Measurements from ENCODE around the gene FGD4.

FGD4 gene

GRCh38 chr12:32612658-32613614 lies 213.6 kb downstream of the FGD4 start:
- H3K4me3 ChIP-seq (ENCODE audit: low read length): no peak overlapping the region
- DNase-seq (ENCODE audit: low read depth, low spot score): no peak

DNA sequence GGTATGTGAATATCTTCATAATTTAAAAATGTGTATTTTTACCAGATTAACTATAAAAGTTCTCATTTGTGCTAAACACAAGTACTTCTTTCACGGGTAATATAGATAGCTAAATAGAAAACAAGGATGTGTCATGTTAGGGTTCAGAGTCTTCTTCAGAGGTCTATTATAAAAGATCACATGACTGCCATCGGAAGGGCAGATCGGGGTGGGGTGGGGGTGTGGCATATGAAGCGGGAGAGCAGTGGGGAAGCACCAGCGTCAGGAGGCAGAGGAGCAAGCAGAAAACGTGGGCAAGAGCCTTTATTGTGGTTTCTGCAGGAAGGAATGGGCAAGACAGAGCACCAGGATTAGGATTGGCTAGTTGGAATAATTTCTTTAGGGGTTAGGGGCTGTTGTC lies 216.1 kb downstream of the FGD4 start:
- no peak for DNase-seq (ENCODE audit: low read depth, low spot score)
- no peak overlapping the region for H3K4me3 ChIP-seq (ENCODE audit: low read length)

DNA sequence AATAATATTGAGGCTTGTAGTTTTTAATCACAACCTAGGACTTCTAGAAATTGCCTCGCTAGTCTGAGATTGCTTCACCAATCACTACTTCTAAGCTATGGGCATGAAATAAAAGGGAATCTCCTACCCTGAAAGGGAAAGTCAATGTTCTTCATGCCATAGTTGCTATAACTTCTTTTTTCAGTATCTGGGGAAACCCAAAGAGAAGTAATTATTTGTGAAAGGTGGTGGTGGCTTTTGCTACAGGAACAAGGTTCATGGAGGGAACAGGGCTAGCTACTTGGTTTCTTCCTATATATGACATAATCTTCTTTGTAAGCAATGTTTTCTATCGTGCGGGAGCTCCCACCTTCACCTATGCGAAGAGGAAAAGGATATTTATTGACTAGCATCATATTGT lies 218.2 kb downstream of the FGD4 start:
- no peak for DNase-seq (ENCODE audit: low read depth, low spot score)
- no peak overlapping the region for H3K4me3 ChIP-seq (ENCODE audit: low read length)

- no peak overlapping the region for H3K4me3 ChIP-seq (ENCODE audit: low read length)
- no peak for DNase-seq (ENCODE audit: low read depth, low spot score)
These were observed 218.8 kb downstream of the FGD4 start for GRCh38 chr12:32618115-32618514.

DNA sequence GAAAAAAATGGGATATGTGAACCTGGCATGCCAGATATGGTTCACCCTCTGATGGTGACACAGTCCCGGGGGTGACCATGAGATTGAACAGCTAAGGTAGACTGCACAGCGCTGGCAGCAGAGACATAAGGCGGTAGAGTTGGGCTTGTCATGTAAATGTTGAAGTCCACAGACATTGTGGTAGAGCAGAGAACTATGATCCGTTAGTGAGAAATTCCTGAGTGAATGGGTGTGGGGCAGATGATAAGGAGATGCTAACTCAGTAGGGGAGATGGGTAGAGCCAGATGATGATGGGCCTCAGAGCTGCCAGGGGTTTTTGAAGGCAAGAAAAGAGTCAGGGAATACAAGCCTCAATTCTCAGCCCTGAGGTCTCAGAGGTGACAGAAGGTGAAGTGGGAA lies 228.6 kb downstream of the FGD4 start:
- no peak overlapping the region for H3K4me3 ChIP-seq (ENCODE audit: low read length)
- no peak for DNase-seq (ENCODE audit: low read depth, low spot score)

GRCh38 chr12:32641287-32641901 lies 242.0 kb downstream of the FGD4 start:
- no peak overlapping the region for H3K4me3 ChIP-seq (ENCODE audit: low read length)
- no peak for DNase-seq (ENCODE audit: low read depth, low spot score)

- no peak for DNase-seq (ENCODE audit: low read depth, low spot score)
These were observed 245.1 kb downstream of the FGD4 start for GRCh38 chr12:32644431-32644830.

GRCh38 chr12:32647275-32647674 lies 247.9 kb downstream of the FGD4 start:
- DNase-seq (ENCODE audit: low read depth, low spot score): no peak
- H3K4me3 ChIP-seq (ENCODE audit: low read length): no peak overlapping the region

More at GRCh38 chr12:32644431-32644830, 245.1 kb downstream of the FGD4 start:
- no peak overlapping the region for H3K4me3 ChIP-seq (ENCODE audit: low read length)

DNA sequence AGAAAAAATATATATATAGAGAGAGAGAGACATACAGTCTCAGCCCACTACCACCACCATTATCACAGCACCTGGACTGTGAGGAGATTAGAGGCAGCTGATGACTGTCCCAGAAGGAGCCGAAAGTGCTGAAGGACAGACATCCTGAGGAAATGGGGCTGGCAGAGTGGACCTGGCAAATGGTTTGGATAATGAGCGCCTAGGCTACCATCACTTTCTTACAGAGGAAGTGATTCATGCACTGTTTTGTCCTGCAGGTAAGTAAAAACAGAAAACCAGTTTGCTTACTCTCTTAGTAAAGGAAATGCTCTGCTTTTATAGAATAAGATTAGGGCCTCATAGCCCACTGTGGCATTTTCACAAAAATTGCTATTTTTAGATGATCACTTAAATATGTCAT lies 251.2 kb downstream of the FGD4 start:
- DNase-seq (ENCODE audit: low read depth, low spot score): no peak
- H3K4me3 ChIP-seq (ENCODE audit: low read length): no peak overlapping the region

DNA sequence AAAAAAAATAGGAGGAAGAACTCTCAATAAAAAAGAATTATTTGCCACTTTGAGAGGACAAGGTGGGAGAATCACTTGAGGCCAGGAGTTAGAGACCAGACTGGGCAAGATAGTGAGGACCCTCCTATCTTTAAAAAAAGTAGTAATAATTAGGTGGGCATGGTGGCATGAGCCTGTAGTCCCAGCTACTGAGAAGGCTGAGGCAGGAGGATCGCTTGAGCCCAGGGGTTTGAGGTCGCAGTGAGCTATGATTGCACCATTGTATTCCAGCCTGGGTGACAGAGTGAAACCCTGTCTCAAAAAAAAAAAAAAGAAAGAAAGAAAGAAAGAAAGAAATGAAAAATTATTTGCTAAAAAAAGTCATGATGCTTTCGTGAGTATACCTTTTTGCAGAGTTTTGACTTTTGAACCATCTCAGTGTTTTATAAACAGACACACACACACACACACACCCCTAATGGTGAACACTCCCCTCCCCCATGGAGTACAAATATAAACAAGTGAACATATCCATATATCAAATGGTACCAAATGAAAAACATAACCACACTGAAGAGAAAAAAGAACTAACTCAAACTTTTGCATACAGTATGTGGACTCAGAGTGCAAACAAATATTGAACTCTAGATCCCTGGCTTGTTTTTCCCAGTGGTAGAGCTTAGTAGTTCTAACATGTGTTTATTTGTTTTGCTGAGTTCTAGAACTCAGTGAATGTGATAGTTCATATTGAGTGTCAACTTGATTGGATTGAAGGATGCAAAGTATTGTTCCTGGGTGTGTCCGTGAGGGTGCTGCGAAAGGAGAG lies 252.0 kb downstream of the FGD4 start:
- no peak overlapping the region for H3K4me3 ChIP-seq (ENCODE audit: low read length)
- no peak for DNase-seq (ENCODE audit: low read depth, low spot score)

GRCh38 chr12:32651956-32652210 lies 252.5 kb downstream of the FGD4 start:
- no peak for DNase-seq (ENCODE audit: low read depth, low spot score)
- H3K4me3 ChIP-seq (ENCODE audit: low read length): no peak overlapping the region

DNA sequence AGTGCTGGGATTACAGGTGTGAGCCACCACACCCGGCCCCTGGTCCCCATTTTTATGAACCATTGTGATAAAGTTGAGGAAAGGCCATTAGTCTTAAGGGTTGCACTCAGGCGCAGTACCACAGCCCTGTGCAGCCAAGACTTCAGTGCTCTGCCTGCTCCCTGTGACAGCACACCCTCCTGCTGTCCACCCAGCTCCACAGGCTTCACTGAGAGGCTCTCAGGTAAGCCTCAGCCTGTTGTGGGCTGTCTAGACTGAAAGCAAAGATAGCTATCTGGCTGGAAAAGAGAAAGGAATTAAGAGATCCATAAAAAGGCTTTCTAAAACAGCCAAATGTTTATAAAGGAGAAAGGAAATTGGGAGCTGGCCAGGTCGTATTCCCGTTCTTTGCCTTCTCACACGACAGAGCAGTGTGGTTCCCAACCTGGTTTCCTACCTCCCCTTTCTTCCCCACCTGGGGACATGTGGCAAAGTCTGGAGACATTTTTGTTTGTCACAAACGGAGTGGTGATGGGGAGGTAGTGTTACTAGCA lies 260.6 kb downstream of the FGD4 start:
- H3K4me3 ChIP-seq (ENCODE audit: low read length): no peak overlapping the region
- DNase-seq (ENCODE audit: low read depth, low spot score): no peak

- no peak overlapping the region for H3K4me3 ChIP-seq (ENCODE audit: low read length)
- DNase-seq (ENCODE audit: low read depth, low spot score): no peak
These were observed 262.3 kb downstream of the FGD4 start for GRCh38 chr12:32661706-32662105.

DNA sequence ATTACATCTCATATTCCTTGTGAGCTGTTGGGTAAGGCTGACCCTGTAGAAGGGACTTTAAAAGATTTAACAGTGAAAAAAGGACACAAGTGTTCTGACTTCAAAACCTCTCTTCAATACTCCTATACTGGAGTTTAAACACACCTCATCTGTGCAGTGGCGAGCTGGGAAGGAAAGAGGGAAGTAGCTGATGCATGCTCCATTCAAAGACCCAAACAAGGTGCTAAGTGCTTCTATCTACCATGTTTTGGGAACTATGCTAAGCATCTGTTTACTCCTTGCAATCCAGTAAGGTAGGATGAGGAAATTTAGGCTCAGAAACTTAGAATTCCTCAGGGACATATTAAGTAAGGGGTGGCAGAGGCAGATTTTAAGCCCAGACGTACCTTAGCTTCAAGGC lies 263.3 kb downstream of the FGD4 start:
- no peak overlapping the region for H3K4me3 ChIP-seq (ENCODE audit: low read length)
- DNase-seq (ENCODE audit: low read depth, low spot score): no peak

- H3K4me3 ChIP-seq (ENCODE audit: low read length): no peak overlapping the region
These were observed 266.7 kb downstream of the FGD4 start for GRCh38 chr12:32666018-32666417.

GRCh38 chr12:32669584-32669983 lies 270.2 kb downstream of the FGD4 start:
- H3K4me3 ChIP-seq (ENCODE audit: low read length): no peak overlapping the region
- DNase-seq (ENCODE audit: low read depth, low spot score): no peak

More at GRCh38 chr12:32666018-32666417, 266.7 kb downstream of the FGD4 start:
- DNase-seq (ENCODE audit: low read depth, low spot score): no peak

- no peak overlapping the region for H3K4me3 ChIP-seq (ENCODE audit: low read length)
- DNase-seq (ENCODE audit: low read depth, low spot score): peak; percentile 70
These were observed 272.8 kb downstream of the FGD4 start for GRCh38 chr12:32671930-32672780.

- H3K4me3 ChIP-seq (ENCODE audit: low read length): peak within 1 kb of the TSS; percentile 78
- DNase-seq (ENCODE audit: low read depth, low spot score): peak; percentile 89
These were observed 279.9 kb downstream of the FGD4 start, which contains the start of gene DNM1L for GRCh38 chr12:32679091-32679919. DNM1L (plus strand) TSS chr12:32679301; CDS start chr12:32679364, 63 bp downstream.

Measured in Jurkat, Clone E6-1 (cell line).